HAP-1 (cell line): ENCODE measurements around the gene CHST14.
"Not testable (repeated sequence)": the region's sequence is repeated elsewhere in the genome, so short reads cannot be mapped to it uniquely, and the experiment has no call there.

Experiments
- DNase-seq, 2 experiments: peaks; one replicate each; pipeline ENCODE4 v3.0.0-alpha.2; 2016 to 2020; ENCODE audit warnings: low spot score in 2 of 2
- H3K27me3 ChIP-seq: fragments of 250-450 bp; sonication (Bioruptor Pico); 2 replicates; pipeline ENCODE4 v1.5.1; 2020; ENCODE audit warnings: low read depth, mild to moderate bottlenecking, moderate library complexity
- H3K36me3 ChIP-seq: fragments of 250-450 bp; sonication (Bioruptor Pico); replicated peaks from 2 replicates; pipeline ENCODE4 v1.5.1; 2020; ENCODE audit warnings: mild to moderate bottlenecking
- H3K4me1 ChIP-seq: fragments of 250-450 bp; sonication (Bioruptor Pico); 2 replicates; pipeline ENCODE4 v1.5.1; 2020; ENCODE audit warnings: mild to moderate bottlenecking
- H3K4me3 ChIP-seq: fragments of 250-450 bp; sonication (Bioruptor Pico); 2 replicates; pipeline ENCODE4 v1.5.1; 2020; ENCODE audit warnings: mild to moderate bottlenecking, moderate library complexity
- H3K9me3 ChIP-seq: fragments of 250-450 bp; sonication (Bioruptor Pico); 2 replicates; pipeline ENCODE4 v1.5.1; 2020; ENCODE audit warnings: mild to moderate bottlenecking, moderate library complexity
- in situ Hi-C: fragments of 300-500 bp; cut with MboI; formaldehyde crosslinking; loops from 3 replicates; pipeline ENCODE4 v1.14.3; 2020; ENCODE audit warnings: low sequenced_read_pairs, inconsistent platforms, mixed read lengths

The CHST14 gene

GRCh38 chr15:40446144-40446543 lies 24.6 kb upstream of the CHST14 start:
- H3K9me3 ChIP-seq: no peaks in the 10 kb centered on the region
- no peak for DNase-seq
- H3K4me3 ChIP-seq: no peak overlapping the region
- H3K4me1 ChIP-seq: peaks cover 25% of the 10 kb centered on the region
- H3K27me3 ChIP-seq: no peaks in the 10 kb centered on the region
- no peaks in the 10 kb centered on the region for H3K36me3 ChIP-seq
- in situ Hi-C loops: no loop called here

GRCh38 chr15:40448354-40448753 lies 22.4 kb upstream of the CHST14 start:
- Histone ChIP-seq H3K9me3 (no peaks in the 10 kb centered on the region), H3K36me3 (no peaks in the 10 kb centered on the region), H3K4me3 (no peak overlapping the region), H3K27me3 (no peaks in the 10 kb centered on the region), H3K4me1 (peaks cover 17% of the 10 kb centered on the region)
- in situ Hi-C loops: no loop called here
- no peak for DNase-seq

- Histone ChIP-seq H3K27me3 (no peaks in the 10 kb centered on the region), H3K4me1 (peaks cover 12% of the 10 kb centered on the region), H3K36me3 (no peaks in the 10 kb centered on the region), H3K9me3 (no peaks in the 10 kb centered on the region), H3K4me3 (no peak overlapping the region)
- in situ Hi-C loops: no loop called here
- DNase-seq: no peak
Measured at GRCh38 chr15:40449275-40449674, 21.5 kb upstream of the CHST14 start.

GRCh38 chr15:40450047-40450446 lies 20.7 kb upstream of the CHST14 start:
- H3K9me3 ChIP-seq: no peaks in the 10 kb centered on the region
- H3K27me3 ChIP-seq: no peaks in the 10 kb centered on the region
- H3K36me3 ChIP-seq: no peaks in the 10 kb centered on the region
- H3K4me1 ChIP-seq: peaks cover 7% of the 10 kb centered on the region
- in situ Hi-C loops: no loop called here
- H3K4me3 ChIP-seq: no peak overlapping the region
- DNase-seq: no peak

- Histone ChIP-seq H3K27me3 (no peaks in the 10 kb centered on the region), H3K4me3 (no peak overlapping the region), H3K9me3 (no peaks in the 10 kb centered on the region), H3K36me3 (no peaks in the 10 kb centered on the region), H3K4me1 (no peaks in the 10 kb centered on the region)
- no peak for DNase-seq
- in situ Hi-C loops: no loop called here
Measured at GRCh38 chr15:40451527-40452158, 19.1 kb upstream of the CHST14 start.

- H3K36me3 ChIP-seq: no peaks in the 10 kb centered on the region
- H3K4me3 ChIP-seq: no peak overlapping the region
- H3K9me3 ChIP-seq: no peaks in the 10 kb centered on the region
- no peak for DNase-seq
- no peaks in the 10 kb centered on the region for H3K4me1 ChIP-seq
- in situ Hi-C loops: no loop called here
- no peaks in the 10 kb centered on the region for H3K27me3 ChIP-seq
Measured at GRCh38 chr15:40452296-40453090, 18.3 kb upstream of the CHST14 start.

- H3K36me3 ChIP-seq, in situ Hi-C loops, H3K4me1 ChIP-seq, H3K27me3 ChIP-seq, H3K4me3 ChIP-seq, DNase-seq, H3K9me3 ChIP-seq: not testable (repeated sequence)
Measured at GRCh38 chr15:40453941-40454340, 16.8 kb upstream of the CHST14 start.

GRCh38 chr15:40454904-40455391 lies 15.8 kb upstream of the CHST14 start:
- in situ Hi-C loops: no loop called here
- Histone ChIP-seq H3K4me3 (no peak overlapping the region), H3K36me3 (peaks cover 12% of the 10 kb centered on the region), H3K27me3 (no peaks in the 10 kb centered on the region), H3K9me3 (no peaks in the 10 kb centered on the region), H3K4me1 (no peaks in the 10 kb centered on the region)
- no peak for DNase-seq

- DNase-seq: no peak
- in situ Hi-C loops: no loop called here
Measured at GRCh38 chr15:40456299-40456712, 14.5 kb upstream of the CHST14 start.

GRCh38 chr15:40456738-40457137 lies 14.0 kb upstream of the CHST14 start:
- in situ Hi-C loops: no loop called here
- DNase-seq: no peak
- H3K36me3 ChIP-seq: peaks cover 25% of the 10 kb centered on the region
- H3K9me3 ChIP-seq: no peaks in the 10 kb centered on the region
- H3K27me3 ChIP-seq: no peaks in the 10 kb centered on the region
- H3K4me1 ChIP-seq: no peaks in the 10 kb centered on the region
- no peak overlapping the region for H3K4me3 ChIP-seq

More at GRCh38 chr15:40456299-40456712, 14.5 kb upstream of the CHST14 start:
- Histone ChIP-seq H3K9me3 (no peaks in the 10 kb centered on the region), H3K4me1 (no peaks in the 10 kb centered on the region), H3K36me3 (peaks cover 23% of the 10 kb centered on the region), H3K27me3 (no peaks in the 10 kb centered on the region), H3K4me3 (no peak overlapping the region)

- Histone ChIP-seq H3K9me3 (no peaks in the 10 kb centered on the region), H3K4me1 (no peaks in the 10 kb centered on the region), H3K36me3 (peaks cover 43% of the 10 kb centered on the region), H3K27me3 (no peaks in the 10 kb centered on the region), H3K4me3 (no peak overlapping the region)
- no peak for DNase-seq
- in situ Hi-C loops: no loop called here
Measured at GRCh38 chr15:40458495-40459371, 12.1 kb upstream of the CHST14 start.

- H3K4me3 ChIP-seq: no peak overlapping the region
- in situ Hi-C loops: no loop called here
- H3K4me1 ChIP-seq: no peaks in the 10 kb centered on the region
- no peaks in the 10 kb centered on the region for H3K27me3 ChIP-seq
- no peak for DNase-seq
- peaks cover 51% of the 10 kb centered on the region for H3K36me3 ChIP-seq
- no peaks in the 10 kb centered on the region for H3K9me3 ChIP-seq
Measured at GRCh38 chr15:40459391-40460015, 11.3 kb upstream of the CHST14 start.

- Histone ChIP-seq H3K36me3 (peaks cover 60% of the 10 kb centered on the region), H3K27me3 (no peaks in the 10 kb centered on the region), H3K4me3 (no peak overlapping the region), H3K9me3 (no peaks in the 10 kb centered on the region), H3K4me1 (no peaks in the 10 kb centered on the region)
- in situ Hi-C loops: no loop called here
- DNase-seq: no peak
Measured at GRCh38 chr15:40460404-40460803, 10.4 kb upstream of the CHST14 start.
